Glomerular visceral epithelial cell (primary cell): ENCODE measurements around the gene SMYD3.
"Not testable (repeated sequence)": the region's sequence is repeated elsewhere in the genome, so short reads cannot be mapped to it uniquely, and the experiment has no call there.

Experiments
- DNase-seq: peaks from one replicate; pipeline ENCODE4 v3.0.0-alpha.2; 2016; ENCODE audit errors: extremely low spot score

Gene SMYD3

GRCh38 chr1:246032031-246032551 is 475.0 kb downstream of the SMYD3 start:
- peak; percentile 47 for DNase-seq

- no peak for DNase-seq
These were observed 477.5 kb downstream of the SMYD3 start for GRCh38 chr1:246029616-246030015.

GRCh38 chr1:246024118-246024517 is 483.0 kb downstream of the SMYD3 start:
- not testable (repeated sequence) for DNase-seq

GRCh38 chr1:246020211-246020954 is 486.7 kb downstream of the SMYD3 start:
- DNase-seq, result no peak

DNA sequence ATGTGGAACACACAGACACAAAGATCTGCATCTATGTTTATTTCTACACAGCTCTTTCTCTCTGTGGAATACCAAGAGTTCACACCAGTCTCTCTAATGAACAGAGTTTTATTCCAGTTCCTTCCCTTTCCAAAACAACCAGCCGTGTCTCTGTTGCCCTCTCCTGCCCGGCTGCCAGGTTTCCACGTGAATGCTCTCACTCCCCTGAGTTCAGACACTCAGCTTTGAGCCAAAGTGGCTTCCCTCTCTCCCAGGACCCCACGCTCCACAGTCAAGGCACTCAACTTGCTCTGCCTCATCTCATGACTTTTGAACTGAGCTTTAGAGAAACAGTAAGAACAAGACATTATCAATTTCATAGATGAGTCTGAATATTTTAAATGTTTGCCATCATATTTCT is 488.9 kb downstream of the SMYD3 start:
- DNase-seq, result no peak

GRCh38 chr1:246012341-246012740 is 494.7 kb downstream of the SMYD3 start:
- peak; percentile 36 for DNase-seq

DNA sequence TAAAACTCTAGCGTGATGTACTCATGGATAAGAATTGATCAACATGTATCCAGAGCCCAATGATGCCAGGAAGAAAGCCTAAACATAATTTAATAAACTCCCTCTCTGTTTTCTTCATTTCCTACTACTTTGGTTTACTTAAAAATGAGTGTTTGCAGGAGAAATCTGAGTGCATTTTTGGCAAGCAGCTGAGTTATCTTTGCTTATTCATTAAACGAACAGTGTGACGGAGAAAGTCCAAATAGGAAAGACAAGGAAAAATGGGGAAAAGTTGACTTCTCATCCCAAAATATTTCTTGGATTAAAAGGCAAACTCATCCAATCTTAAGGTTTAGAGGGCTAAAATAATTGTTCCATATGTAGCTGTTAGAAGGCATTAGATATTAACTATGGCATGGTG is 496.7 kb downstream of the SMYD3 start:
- DNase-seq, result no peak

DNA sequence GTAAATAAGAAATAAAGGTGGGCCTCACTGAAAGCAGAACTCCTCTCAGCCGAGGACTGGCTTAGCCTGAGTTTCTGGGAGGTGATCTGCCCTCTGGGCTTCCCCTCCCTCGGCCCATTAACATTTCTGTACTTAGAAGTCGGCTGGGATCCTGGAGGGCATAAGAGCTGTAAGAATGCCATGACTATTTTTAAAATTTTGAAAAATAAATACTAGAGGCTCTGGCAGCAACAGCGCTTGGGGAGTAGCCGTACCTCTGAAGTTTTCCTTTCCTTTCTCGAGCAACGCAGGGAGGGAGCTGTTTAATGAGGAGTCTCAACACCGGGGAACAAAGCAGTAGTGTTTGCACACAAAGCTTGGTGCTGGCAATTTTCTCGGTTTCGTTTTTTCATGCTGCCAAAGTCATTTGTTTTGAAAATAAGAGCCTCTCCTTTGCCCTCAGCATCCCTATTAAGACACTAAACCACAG is 498.7 kb downstream of the SMYD3 start:
- DNase-seq, result no peak

DNA sequence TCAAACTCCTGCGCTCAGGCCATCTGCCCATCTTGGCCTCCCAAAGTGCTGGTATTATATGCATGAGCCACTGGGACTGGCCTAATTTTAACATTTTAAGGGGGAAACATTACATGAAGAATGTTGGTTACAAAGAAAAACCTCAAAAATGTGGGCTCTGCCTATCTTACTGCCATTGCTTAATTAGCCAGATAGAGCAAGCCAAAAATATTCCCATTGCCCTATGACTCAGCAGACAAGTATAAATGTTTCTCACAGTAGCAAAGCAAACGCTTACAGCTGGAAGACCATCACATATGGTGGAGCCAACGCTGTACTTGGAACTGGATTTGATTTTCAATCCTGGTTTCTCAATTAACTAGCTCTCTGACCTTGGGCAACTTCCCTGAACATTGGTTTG is 502.0 kb downstream of the SMYD3 start:
- DNase-seq, result peak; percentile 88

DNA sequence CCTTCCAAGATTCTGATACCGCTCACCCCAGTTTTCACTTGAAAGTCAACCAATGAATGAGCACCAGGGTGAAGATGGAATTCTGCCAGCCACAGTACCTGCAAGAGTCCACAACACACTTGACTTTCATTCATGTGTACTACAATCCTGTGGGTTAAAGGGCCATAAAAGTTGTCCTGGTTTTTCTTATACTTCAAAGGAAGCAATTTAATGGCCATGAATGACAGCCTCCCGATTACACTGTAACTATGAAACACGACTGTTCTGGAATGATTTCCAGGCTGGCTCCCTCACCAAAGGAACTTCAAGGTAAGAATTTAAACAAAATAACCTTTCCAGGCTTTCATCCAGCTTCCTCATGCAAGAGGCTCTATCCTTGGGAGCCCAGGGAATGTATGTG is 502.8 kb downstream of the SMYD3 start:
- DNase-seq, result peak; percentile 31

- no peak for DNase-seq
These were observed 503.7 kb downstream of the SMYD3 start for GRCh38 chr1:246003442-246003730.

DNA sequence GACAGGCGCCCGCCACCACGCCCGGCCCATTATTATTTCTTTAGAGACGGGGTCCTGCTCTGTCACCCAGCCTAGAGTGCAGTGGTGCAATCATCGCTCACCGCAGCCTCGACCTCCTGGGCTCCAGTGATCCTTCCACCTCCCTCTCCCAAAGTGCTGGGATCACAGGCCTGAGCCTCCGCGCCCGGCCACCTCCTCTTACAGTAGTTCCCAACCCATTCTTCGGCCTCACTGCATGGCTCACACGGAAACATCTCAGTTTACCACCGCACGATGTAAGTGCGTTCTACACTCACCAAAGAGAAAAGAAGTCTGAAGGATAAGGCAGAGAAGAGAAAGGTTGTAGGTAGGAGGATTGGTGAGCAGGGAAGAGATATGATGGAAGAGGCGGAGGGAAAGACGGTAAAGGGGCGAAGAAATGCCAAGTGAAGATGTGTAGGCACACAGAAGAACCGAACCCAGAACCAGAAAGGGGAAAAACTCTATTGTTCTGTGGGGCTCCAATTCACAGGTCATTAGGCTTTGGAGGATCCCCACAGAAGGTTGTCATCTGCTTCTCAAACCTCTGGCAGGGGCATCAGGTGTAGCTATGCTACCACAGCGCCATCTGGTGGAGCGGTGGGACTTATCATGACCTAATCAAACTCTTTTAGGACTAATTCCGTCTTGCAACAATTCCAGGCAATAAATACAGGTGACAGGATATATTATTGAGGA is 504.2 kb downstream of the SMYD3 start:
- DNase-seq, result peak; percentile 85

- no peak for DNase-seq
These were observed 505.2 kb downstream of the SMYD3 start for GRCh38 chr1:246001837-246002230.

DNA sequence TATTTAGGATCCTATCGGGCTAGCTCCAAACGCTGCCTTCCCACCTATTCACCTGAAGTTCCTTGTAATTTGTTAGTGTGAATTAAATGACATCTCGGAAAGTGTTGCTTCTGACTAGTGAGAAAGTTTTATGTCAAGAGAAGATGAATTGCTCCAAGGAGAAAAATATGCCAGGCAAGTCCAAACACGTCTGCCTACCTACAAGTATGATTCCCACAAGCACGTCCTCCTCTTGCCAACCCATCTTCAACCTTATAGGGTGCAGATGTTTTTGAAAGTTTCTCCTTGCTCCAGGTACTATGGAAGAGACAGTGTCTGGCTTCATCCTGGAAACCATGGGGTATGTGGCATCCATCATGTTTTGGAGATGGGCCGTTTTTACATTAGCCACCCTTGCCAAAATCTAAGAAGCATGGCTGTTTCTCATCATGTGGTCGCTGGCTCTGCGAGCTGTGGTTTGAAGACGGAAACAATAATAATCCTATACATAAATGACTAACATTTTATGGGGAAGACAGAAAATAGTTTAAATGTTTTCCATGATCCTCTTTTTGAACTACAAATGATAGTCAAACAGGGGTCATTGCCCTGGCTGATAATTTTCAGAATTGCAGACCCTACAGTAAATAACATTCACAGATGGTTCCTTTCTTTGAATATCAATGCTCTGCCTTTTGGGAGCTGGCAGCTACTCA is 505.8 kb downstream of the SMYD3 start:
- DNase-seq, result no peak

DNA sequence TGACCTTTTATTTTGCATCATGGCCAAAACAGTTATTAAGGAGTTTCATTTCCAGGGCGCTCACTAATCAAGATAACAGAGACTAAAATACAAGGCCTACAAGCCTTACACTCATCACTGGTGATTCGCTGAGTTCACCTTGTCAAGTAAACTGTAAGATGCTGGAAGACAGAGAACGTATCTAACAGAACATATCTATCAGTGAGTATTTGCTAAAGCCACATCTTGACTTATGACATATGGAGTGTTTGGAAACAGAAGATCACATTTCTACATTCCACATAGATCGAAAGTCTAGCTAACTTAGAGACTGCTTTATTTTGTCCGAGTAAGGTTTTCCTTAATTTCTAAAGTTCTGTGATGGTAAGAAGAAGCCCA is 506.5 kb downstream of the SMYD3 start:
- DNase-seq, result no peak

GRCh38 chr1:245999697-246000637 is 507.1 kb downstream of the SMYD3 start:
- no peak for DNase-seq

GRCh38 chr1:245997471-245998258 is 509.4 kb downstream of the SMYD3 start:
- DNase-seq, result peak; percentile 82

DNA sequence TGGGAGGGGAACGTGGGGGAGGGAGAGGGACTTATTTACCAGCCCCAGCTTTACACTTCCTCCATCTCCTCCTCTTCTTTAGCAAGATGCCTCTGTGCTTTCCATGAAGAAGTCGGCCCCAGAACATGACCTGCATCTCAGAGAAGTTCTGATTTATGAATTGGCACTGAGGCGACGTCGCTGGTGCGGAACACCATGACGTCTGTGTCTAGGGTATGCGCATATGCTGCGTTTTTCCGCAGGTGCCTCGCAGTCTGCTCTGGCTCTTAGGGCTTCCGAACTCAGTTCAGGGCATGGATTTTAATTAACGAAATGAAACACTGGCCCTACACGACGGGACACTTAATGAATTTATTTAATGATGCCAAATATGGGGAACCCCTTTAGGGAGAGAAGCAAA is 510.3 kb downstream of the SMYD3 start:
- peak; percentile 58 for DNase-seq

DNA sequence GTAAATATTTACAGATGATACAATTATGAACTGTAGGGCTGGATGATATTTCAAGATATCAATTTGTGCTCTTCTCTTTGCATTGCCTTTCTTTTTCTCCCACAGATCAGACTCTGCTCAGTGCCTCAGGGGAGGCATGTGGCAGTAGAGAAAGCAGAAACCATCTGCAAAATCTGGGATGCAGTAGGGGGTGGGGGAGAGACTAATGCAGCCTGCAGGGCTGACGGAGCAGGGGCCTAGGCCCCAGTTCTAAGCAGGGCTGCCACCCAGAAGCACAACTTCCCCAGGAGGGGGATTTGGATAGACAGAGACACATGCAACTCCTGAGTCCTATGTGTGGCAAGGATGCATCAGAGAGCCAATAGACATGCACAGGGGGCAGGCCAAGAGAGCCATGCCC is 511.6 kb downstream of the SMYD3 start:
- DNase-seq, result no peak

GRCh38 chr1:245991266-245991665 is 515.8 kb downstream of the SMYD3 start:
- DNase-seq, result no peak
